ENCODE results near the gene MEFV. TPM values are rescaled to one million over a fixed set of nuclear protein-coding genes. Genes with fewer than 3 reads are reported as not detected.
"Not testable (repeated sequence)": the region's sequence is repeated elsewhere in the genome, so short reads cannot be mapped to it uniquely, and the experiment has no call there.

MEFV gene
- total RNA-seq, 2 experiments from 2014 or later: 0.27 TPM; not detected in 1

DNA sequence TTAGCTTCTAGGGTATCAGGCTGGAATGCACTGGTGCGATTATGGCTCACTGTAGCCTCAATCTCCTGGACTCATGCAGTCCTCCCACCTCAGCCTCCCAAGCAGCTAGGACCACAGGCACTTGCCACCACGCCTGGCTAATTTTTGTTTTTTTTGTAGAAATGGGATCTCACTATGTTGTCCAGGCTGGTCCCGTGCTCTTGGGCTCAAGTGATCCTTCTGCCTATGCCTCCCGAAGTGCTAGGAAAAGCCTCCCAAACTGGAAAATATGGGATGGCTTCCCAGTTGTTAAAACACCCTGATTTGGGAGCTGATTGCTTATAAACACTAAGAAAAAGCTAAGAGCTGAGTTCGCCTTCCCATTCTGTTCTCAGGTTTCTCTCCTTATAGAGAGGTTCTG lies 20.2 kb upstream of the MEFV start:
- Histone ChIP-seq H3K36me3 (ENCODE audit: insufficient read depth, low read length) (no peaks in the 10 kb centered on the region), H4K20me1 (ENCODE audit: insufficient read depth, low read length) (no peaks in the 10 kb centered on the region), H3K9me2 (ENCODE audit: insufficient read depth, low read length) (no peaks in the 10 kb centered on the region), H2AFZ (ENCODE audit: low read length) (no peak overlapping the region), H3K9me3 (ENCODE audit: low read length) (no peaks in the 10 kb centered on the region), H3K4me2 (ENCODE audit: low read length) (no peak overlapping the region), H3K27ac (ENCODE audit: low read depth, low read length, poor library complexity, severe bottlenecking) (no peak overlapping the region), H3K4me3 (ENCODE audit: low read depth, low read length, poor library complexity, severe bottlenecking) (no peak overlapping the region), H3K4me1 (ENCODE audit: insufficient read depth, low read length, poor library complexity, severe bottlenecking) (peaks cover 14% of the 10 kb centered on the region), H3K79me2 (ENCODE audit: insufficient read depth, low read depth, low read length) (no peaks in the 10 kb centered on the region)
- DNase-seq (ENCODE audit: low spot score): no peak
- CTCF ChIA-PET (ENCODE audit: unreplicated experiment): interaction anchor here (1.4 kb wide), 1 partner anchor 9 kb away, joined by 8 read pairs; no protein-coding TSS in a partner anchor
- no peak for TF ChIP-seq CTCF (conservative IDR thresholded peaks at IDR 0.05; ENCODE audit: low read length)
- no peak for TF ChIP-seq EZH2phosphoT487 (IDR thresholded peaks at IDR 0.05; ENCODE audit: borderline replicate concordance, low read depth, low read length)
- POLR2A ChIA-PET: interaction anchor here (1.3 kb wide), 1 partner anchor 185 kb away, joined by 3 read pairs; no protein-coding TSS in a partner anchor
- intact Hi-C loops (cut with micrococcal nuclease; ENCODE audit: unreplicated experiment): no loop called here
- BruUV-seq (replicated peaks): no TSS peak

DNA sequence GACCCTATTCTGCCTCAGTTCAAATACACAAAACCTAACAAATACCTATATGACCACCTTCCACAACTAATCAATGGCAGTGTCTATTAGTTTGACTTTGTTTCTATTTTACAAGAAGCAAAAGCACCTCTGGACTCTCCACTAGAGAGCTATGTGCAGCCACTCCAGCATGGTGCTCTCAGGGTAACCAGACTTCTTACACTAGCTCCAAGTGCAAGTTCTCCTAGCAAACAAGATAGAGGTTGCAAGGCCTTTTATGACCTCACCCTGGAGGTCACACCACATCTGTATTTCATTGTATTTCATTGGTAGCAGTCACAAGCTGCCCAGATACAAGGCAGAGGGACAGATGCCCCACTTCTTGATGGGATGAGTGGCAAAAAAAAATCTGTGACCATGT lies 18.5 kb upstream of the MEFV start:
- Histone ChIP-seq H3K4me3 (ENCODE audit: low read depth, low read length, poor library complexity, severe bottlenecking) (no peak overlapping the region), H3K4me2 (ENCODE audit: low read length) (peak overlapping the region; percentile 25; the same call in 1 of the 2 replicates), H3K9me3 (ENCODE audit: low read length) (no peaks in the 10 kb centered on the region), H3K4me1 (ENCODE audit: insufficient read depth, low read length, poor library complexity, severe bottlenecking) (peaks cover 12% of the 10 kb centered on the region), H3K27ac (ENCODE audit: low read depth, low read length, poor library complexity, severe bottlenecking) (peak overlapping the region; percentile 2), H2AFZ (ENCODE audit: low read length) (peak overlapping the region; percentile 56; the same call in 1 of the 2 replicates), H3K36me3 (ENCODE audit: insufficient read depth, low read length) (no peaks in the 10 kb centered on the region), H3K79me2 (ENCODE audit: insufficient read depth, low read depth, low read length) (no peaks in the 10 kb centered on the region), H4K20me1 (ENCODE audit: insufficient read depth, low read length) (no peaks in the 10 kb centered on the region), H3K9me2 (ENCODE audit: insufficient read depth, low read length) (no peaks in the 10 kb centered on the region)
- intact Hi-C loops (cut with micrococcal nuclease; ENCODE audit: unreplicated experiment): no loop called here
- ChIA-PET CTCF (ENCODE audit: unreplicated experiment) (no interaction called here), POLR2A (interaction anchor here (0.5 kb wide), 1 partner anchor 10 kb away, joined by 3 read pairs; no protein-coding TSS in a partner anchor)
- no peak for TF ChIP-seq EZH2phosphoT487 (IDR thresholded peaks at IDR 0.05; ENCODE audit: borderline replicate concordance, low read depth, low read length)
- BruUV-seq (replicated peaks): no TSS peak
- no peak for DNase-seq (ENCODE audit: low spot score)

DNA sequence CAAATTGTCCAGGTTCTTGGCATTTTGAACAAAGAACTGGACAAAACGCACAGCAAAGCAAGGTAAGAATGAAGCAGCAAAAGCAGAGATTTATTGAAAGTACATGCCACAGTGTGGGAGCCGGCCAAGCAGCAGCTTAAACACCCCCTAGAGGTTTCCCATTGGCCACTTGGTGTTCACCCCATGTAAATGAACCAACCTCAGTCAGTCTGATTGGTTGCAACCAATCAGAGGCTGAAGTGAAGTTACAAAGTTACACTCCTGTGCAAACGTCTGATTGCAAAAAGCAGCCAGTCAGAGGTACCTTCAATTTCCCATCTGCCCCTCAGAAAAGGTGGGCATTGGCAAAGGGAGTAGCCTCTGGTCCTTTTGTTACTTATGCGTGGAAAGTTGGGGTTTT lies 18.1 kb upstream of the MEFV start:
- DNase-seq (ENCODE audit: low spot score): peak; percentile 60
- intact Hi-C loops (cut with micrococcal nuclease; ENCODE audit: unreplicated experiment): no loop called here
- Histone ChIP-seq H3K9me2 (ENCODE audit: insufficient read depth, low read length) (no peaks in the 10 kb centered on the region), H3K9me3 (ENCODE audit: low read length) (no peaks in the 10 kb centered on the region), H3K79me2 (ENCODE audit: insufficient read depth, low read depth, low read length) (no peaks in the 10 kb centered on the region), H4K20me1 (ENCODE audit: insufficient read depth, low read length) (no peaks in the 10 kb centered on the region), H3K36me3 (ENCODE audit: insufficient read depth, low read length) (no peaks in the 10 kb centered on the region), H3K4me3 (ENCODE audit: low read depth, low read length, poor library complexity, severe bottlenecking) (no peak overlapping the region), H3K4me1 (ENCODE audit: insufficient read depth, low read length, poor library complexity, severe bottlenecking) (peaks cover 12% of the 10 kb centered on the region), H2AFZ (ENCODE audit: low read length) (peak overlapping the region; percentile 56; the same call in 1 of the 2 replicates), H3K4me2 (ENCODE audit: low read length) (peak overlapping the region; percentile 25; the same call in 1 of the 2 replicates), H3K27ac (ENCODE audit: low read depth, low read length, poor library complexity, severe bottlenecking) (peak overlapping the region; percentile 39)
- ChIA-PET POLR2A (no interaction called here), CTCF (ENCODE audit: unreplicated experiment) (no interaction called here)
- TF ChIP-seq EZH2phosphoT487 (IDR thresholded peaks at IDR 0.05; ENCODE audit: borderline replicate concordance, low read depth, low read length) (no peak), CTCF (conservative IDR thresholded peaks at IDR 0.05; ENCODE audit: low read length) (no peak)
- no TSS peak for BruUV-seq (replicated peaks)

GRCh38 chr16:3271281-3271680 lies 14.8 kb upstream of the MEFV start:
- CTCF ChIA-PET (ENCODE audit: unreplicated experiment): not testable (repeated sequence)

DNA sequence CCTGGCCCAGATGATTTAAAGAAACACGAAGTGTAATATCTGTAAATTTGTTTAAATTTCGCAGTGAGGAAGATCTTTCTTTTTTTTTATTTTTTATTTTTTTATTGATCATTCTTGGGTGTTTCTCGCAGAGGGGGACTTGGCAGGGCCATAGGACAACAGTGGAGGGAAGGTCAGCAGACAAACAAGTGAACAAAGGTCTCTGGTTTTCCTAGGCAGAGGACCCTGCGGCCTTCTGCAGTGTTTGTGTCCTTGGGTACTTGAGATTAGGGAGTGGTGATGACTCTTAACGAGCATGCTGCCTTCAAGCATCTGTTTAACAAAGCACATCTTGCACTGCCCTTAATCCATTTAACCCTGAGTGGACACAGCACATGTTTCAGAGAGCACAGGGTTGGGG lies 14.3 kb upstream of the MEFV start:
- POLR2A ChIA-PET; H3K9me3 ChIP-seq (ENCODE audit: low read length); H3K36me3 ChIP-seq (ENCODE audit: insufficient read depth, low read length); H3K27ac ChIP-seq (ENCODE audit: low read depth, low read length, poor library complexity, severe bottlenecking); H3K4me2 ChIP-seq (ENCODE audit: low read length); DNase-seq (ENCODE audit: low spot score); CTCF ChIA-PET (ENCODE audit: unreplicated experiment); H3K4me3 ChIP-seq (ENCODE audit: low read depth, low read length, poor library complexity, severe bottlenecking); H3K9me2 ChIP-seq (ENCODE audit: insufficient read depth, low read length); H2AFZ ChIP-seq (ENCODE audit: low read length); intact Hi-C loops (cut with micrococcal nuclease; ENCODE audit: unreplicated experiment); H4K20me1 ChIP-seq (ENCODE audit: insufficient read depth, low read length); BruUV-seq (replicated peaks); H3K79me2 ChIP-seq (ENCODE audit: insufficient read depth, low read depth, low read length): not testable (repeated sequence)
- peaks cover 20% of the 10 kb centered on the region for H3K4me1 ChIP-seq (ENCODE audit: insufficient read depth, low read length, poor library complexity, severe bottlenecking)

More at GRCh38 chr16:3271281-3271680, 14.8 kb upstream of the MEFV start:
- H3K4me2 ChIP-seq (ENCODE audit: low read length); BruUV-seq (replicated peaks); H3K9me2 ChIP-seq (ENCODE audit: insufficient read depth, low read length); H3K27ac ChIP-seq (ENCODE audit: low read depth, low read length, poor library complexity, severe bottlenecking); POLR2A ChIA-PET; H3K79me2 ChIP-seq (ENCODE audit: insufficient read depth, low read depth, low read length); H2AFZ ChIP-seq (ENCODE audit: low read length); H3K36me3 ChIP-seq (ENCODE audit: insufficient read depth, low read length); H4K20me1 ChIP-seq (ENCODE audit: insufficient read depth, low read length); H3K9me3 ChIP-seq (ENCODE audit: low read length); intact Hi-C loops (cut with micrococcal nuclease; ENCODE audit: unreplicated experiment); H3K4me3 ChIP-seq (ENCODE audit: low read depth, low read length, poor library complexity, severe bottlenecking); DNase-seq (ENCODE audit: low spot score): not testable (repeated sequence)
- peaks cover 20% of the 10 kb centered on the region for H3K4me1 ChIP-seq (ENCODE audit: insufficient read depth, low read length, poor library complexity, severe bottlenecking)
